Measurements from ENCODE around the gene INVS. TPM values are rescaled to one million over a fixed set of nuclear protein-coding genes. Genes with fewer than 3 reads are reported as not detected.

The INVS gene
- total RNA-seq, 1 donor from 2014 or later: 28.1 TPM

- Mint-ChIP-seq H3K9me3 (ENCODE audit: low read depth) (no peaks in the 10 kb centered on the region), H3K4me1 (ENCODE audit: low read depth) (peaks cover 2% of the 10 kb centered on the region), H3K27me3 (no peaks in the 10 kb centered on the region), H3K4me3 (ENCODE audit: low read depth) (no peak overlapping the region), H3K27ac (no peak overlapping the region), H3K36me3 (ENCODE audit: insufficient read depth) (no peaks in the 10 kb centered on the region)
- no peak for DNase-seq (ENCODE audit: low spot score, unreplicated experiment)
- TF ChIP-seq CTCF (IDR thresholded peaks at IDR 0.05; ENCODE audit: unreplicated experiment): no peak
Observed at GRCh38 chr9:100104314-100104713, 5.3 kb downstream of the INVS start.

GRCh38 chr9:100105861-100106260 is 6.8 kb downstream of the INVS start:
- Mint-ChIP-seq H3K36me3 (ENCODE audit: insufficient read depth) (no peaks in the 10 kb centered on the region), H3K4me1 (ENCODE audit: low read depth) (no peaks in the 10 kb centered on the region), H3K27ac (no peak overlapping the region), H3K27me3 (no peaks in the 10 kb centered on the region), H3K4me3 (ENCODE audit: low read depth) (no peak overlapping the region), H3K9me3 (ENCODE audit: low read depth) (no peaks in the 10 kb centered on the region)
- DNase-seq (ENCODE audit: low spot score, unreplicated experiment): no peak
- TF ChIP-seq CTCF (IDR thresholded peaks at IDR 0.05; ENCODE audit: unreplicated experiment): no peak

- no peaks in the 10 kb centered on the region for H3K36me3 Mint-ChIP-seq (ENCODE audit: insufficient read depth)
- no peak overlapping the region for H3K4me3 Mint-ChIP-seq (ENCODE audit: low read depth)
- H3K4me1 Mint-ChIP-seq (ENCODE audit: low read depth): no peaks in the 10 kb centered on the region
- no peak for DNase-seq (ENCODE audit: low spot score, unreplicated experiment)
- no peaks in the 10 kb centered on the region for H3K27me3 Mint-ChIP-seq
- no peaks in the 10 kb centered on the region for H3K9me3 Mint-ChIP-seq (ENCODE audit: low read depth)
- no peak for TF ChIP-seq CTCF (IDR thresholded peaks at IDR 0.05; ENCODE audit: unreplicated experiment)
- no peak overlapping the region for H3K27ac Mint-ChIP-seq
Observed at GRCh38 chr9:100106616-100107015, 7.6 kb downstream of the INVS start.

- DNase-seq (ENCODE audit: low spot score, unreplicated experiment): no peak
- no peak overlapping the region for H3K4me3 Mint-ChIP-seq (ENCODE audit: low read depth)
- no peaks in the 10 kb centered on the region for H3K4me1 Mint-ChIP-seq (ENCODE audit: low read depth)
- peak overlapping the region; percentile 48 for H3K27ac Mint-ChIP-seq
- no peaks in the 10 kb centered on the region for H3K36me3 Mint-ChIP-seq (ENCODE audit: insufficient read depth)
- H3K9me3 Mint-ChIP-seq (ENCODE audit: low read depth): no peaks in the 10 kb centered on the region
- TF ChIP-seq CTCF (IDR thresholded peaks at IDR 0.05; ENCODE audit: unreplicated experiment): no peak
- H3K27me3 Mint-ChIP-seq: no peaks in the 10 kb centered on the region
Observed at GRCh38 chr9:100108559-100108958, 9.5 kb downstream of the INVS start.

GRCh38 chr9:100111235-100111634 is 12.2 kb downstream of the INVS start:
- H3K4me1 Mint-ChIP-seq (ENCODE audit: low read depth): no peaks in the 10 kb centered on the region
- no peak for DNase-seq (ENCODE audit: low spot score, unreplicated experiment)
- H3K36me3 Mint-ChIP-seq (ENCODE audit: insufficient read depth): peaks cover 5% of the 10 kb centered on the region
- no peaks in the 10 kb centered on the region for H3K9me3 Mint-ChIP-seq (ENCODE audit: low read depth)
- no peak for TF ChIP-seq CTCF (IDR thresholded peaks at IDR 0.05; ENCODE audit: unreplicated experiment)
- H3K27me3 Mint-ChIP-seq: no peaks in the 10 kb centered on the region
- H3K4me3 Mint-ChIP-seq (ENCODE audit: low read depth): no peak overlapping the region
- no peak overlapping the region for H3K27ac Mint-ChIP-seq
